ENCODE data around the gene PHTF1. TPM values are rescaled to one million over a fixed set of nuclear protein-coding genes. Genes with fewer than 3 reads are reported as not detected.

Gene PHTF1
- total and polyA plus RNA-seq, 9 donors, result 4.5 to 28.6 (median 9.7) TPM

DNA sequence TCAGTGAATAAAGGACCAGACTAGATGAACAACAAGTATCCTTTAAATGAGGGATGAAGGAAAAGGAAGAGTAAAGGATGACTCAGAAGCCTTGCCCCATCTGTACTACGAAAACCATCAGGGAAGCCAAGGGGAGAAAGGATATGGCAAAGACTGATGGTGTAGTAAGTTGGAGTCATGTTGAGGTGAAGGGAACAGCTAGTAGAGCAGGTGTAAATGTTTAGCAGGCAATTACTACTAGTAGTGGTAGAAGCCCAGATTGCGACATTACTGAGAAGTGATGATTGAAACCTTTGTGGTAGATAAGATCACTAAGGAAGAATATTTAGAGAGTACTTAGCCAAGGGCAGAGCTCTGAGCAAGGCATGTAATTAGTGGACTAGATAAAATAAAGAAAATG is 84.0 kb downstream of the PHTF1 start:
- Histone ChIP-seq H3K4me1 (ENCODE audit: insufficient read depth) (no peaks in the 10 kb centered on the region), H3K4me3 (no peak overlapping the region), H3K27ac (no peak overlapping the region), H3K9me3 (no peaks in the 10 kb centered on the region), H3K27me3 (no peaks in the 10 kb centered on the region), H3K36me3 (no peaks in the 10 kb centered on the region)
- WGBS, 3 donors, result 91 to 96% (median 94%) methylated on average over 2 of the region's 2 CpGs
- TF ChIP-seq EP300 (IDR thresholded peaks at IDR 0.05) (no peak), CTCF (IDR thresholded peaks at IDR 0.05) (no peak), POLR2A (IDR thresholded peaks at IDR 0.05) (no peak)
- DNase-seq, result no peak
- intact Hi-C loops (cut with DNase I), result loop anchor here in 2 of 4 donors (5.0 to 10.0 kb wide), 2 partner anchors 531 to 533 kb away; no protein-coding TSS in a partner anchor

- no peak overlapping the region for H3K27ac ChIP-seq
- no peak overlapping the region for H3K4me3 ChIP-seq
- 96 to 97% (median 96%) methylated on average over 1 of the region's 1 CpG for WGBS, 3 donors
- H3K4me1 ChIP-seq (ENCODE audit: insufficient read depth), result no peaks in the 10 kb centered on the region
- TF ChIP-seq EP300 (IDR thresholded peaks at IDR 0.05) (no peak), CTCF (IDR thresholded peaks at IDR 0.05) (no peak), POLR2A (IDR thresholded peaks at IDR 0.05) (no peak)
- intact Hi-C loops (cut with DNase I), result loop anchor here in 1 of 4 donors (10.0 kb wide), 1 partner anchor 530 kb away; no protein-coding TSS in a partner anchor
- H3K27me3 ChIP-seq, result no peaks in the 10 kb centered on the region
- no peak for DNase-seq
- no peaks in the 10 kb centered on the region for H3K9me3 ChIP-seq
- H3K36me3 ChIP-seq, result no peaks in the 10 kb centered on the region
Observed at GRCh38 chr1:113674591-113674990, 84.7 kb downstream of the PHTF1 start.

DNA sequence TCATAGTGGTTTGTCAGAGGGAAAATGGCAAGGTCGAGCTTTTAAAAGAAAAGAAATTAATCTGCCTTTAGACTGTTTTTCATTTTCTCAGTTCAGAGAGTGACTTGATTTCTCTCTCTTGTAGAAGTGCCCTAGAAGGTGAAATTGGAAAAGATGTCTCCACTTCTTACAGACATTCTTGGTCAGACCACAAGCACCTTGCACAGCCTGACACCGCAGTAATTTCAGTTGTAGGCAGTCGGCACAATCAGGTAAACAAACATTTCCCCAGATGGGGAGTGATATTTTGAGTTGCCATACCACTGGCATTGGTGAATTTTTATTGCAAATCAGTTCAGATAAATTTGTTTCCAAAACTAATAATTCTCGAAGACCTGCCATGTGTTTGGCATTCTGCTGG is 86.8 kb downstream of the PHTF1 start:
- Histone ChIP-seq H3K27me3 (no peaks in the 10 kb centered on the region), H3K9me3 (no peaks in the 10 kb centered on the region), H3K27ac (no peak overlapping the region), H3K4me1 (ENCODE audit: insufficient read depth) (no peaks in the 10 kb centered on the region), H3K36me3 (no peaks in the 10 kb centered on the region), H3K4me3 (no peak overlapping the region)
- WGBS, 3 donors, result 83 to 86% (median 84%) methylated on average over 4 of the region's 4 CpGs
- no peak for DNase-seq
- intact Hi-C loops (cut with DNase I), result loop anchor here in 1 of 4 donors (10.0 kb wide), 1 partner anchor 528 kb away; no protein-coding TSS in a partner anchor
- TF ChIP-seq POLR2A (IDR thresholded peaks at IDR 0.05) (no peak), CTCF (IDR thresholded peaks at IDR 0.05) (no peak), EP300 (IDR thresholded peaks at IDR 0.05) (no peak)

- 97 to 100% (median 98%) methylated on average over 1 of the region's 1 CpG for WGBS, 3 donors
- TF ChIP-seq EP300 (IDR thresholded peaks at IDR 0.05), result no peak
- no peak for TF ChIP-seq CTCF (IDR thresholded peaks at IDR 0.05)
- TF ChIP-seq POLR2A (IDR thresholded peaks at IDR 0.05), result no peak
- Histone ChIP-seq H3K4me3 (no peak overlapping the region), H3K27ac (no peak overlapping the region), H3K4me1 (ENCODE audit: insufficient read depth) (no peaks in the 10 kb centered on the region), H3K27me3 (no peaks in the 10 kb centered on the region), H3K9me3 (no peaks in the 10 kb centered on the region), H3K36me3 (no peaks in the 10 kb centered on the region)
- no peak for DNase-seq
- intact Hi-C loops (cut with DNase I), result loop anchor here in 1 of 4 donors (10.0 kb wide), 1 partner anchor 526 kb away; no protein-coding TSS in a partner anchor
Observed at GRCh38 chr1:113670650-113671049, 88.6 kb downstream of the PHTF1 start.
